NCI-H69 (cell line): Measurements from ENCODE around the gene EFCAB5.
"Not testable (repeated sequence)": the region's sequence is repeated elsewhere in the genome, so short reads cannot be mapped to it uniquely, and the experiment has no call there.

Source experiments
- DNase-seq: peaks from one replicate; lab custom pipeline; 2025; lab: John Stamatoyannopoulos, UW

EFCAB5 gene

GRCh38 chr17:29935909-29936308 lies 5.5 kb upstream of the EFCAB5 start:
- DNase-seq: not testable (repeated sequence)

GRCh38 chr17:29936724-29937123 lies 4.7 kb upstream of the EFCAB5 start:
- no peak for DNase-seq

- DNase-seq: no peak
Measured at GRCh38 chr17:29945281-29945680, 3.8 kb downstream of the EFCAB5 start.

- peak; percentile 21 for DNase-seq
Measured at GRCh38 chr17:29948448-29949215, 7.2 kb downstream of the EFCAB5 start.

GRCh38 chr17:29949696-29950095 lies 8.3 kb downstream of the EFCAB5 start:
- DNase-seq: peak; percentile 92

- peak; percentile 11 for DNase-seq
Measured at GRCh38 chr17:29954405-29954804, 13.0 kb downstream of the EFCAB5 start.

- no peak for DNase-seq
Measured at GRCh38 chr17:29956225-29956624, 14.8 kb downstream of the EFCAB5 start.

- DNase-seq: not testable (repeated sequence)
Measured at GRCh38 chr17:29957488-29957887, 16.1 kb downstream of the EFCAB5 start.

GRCh38 chr17:29958947-29959657 lies 17.7 kb downstream of the EFCAB5 start:
- no peak for DNase-seq

- no peak for DNase-seq
Measured at GRCh38 chr17:29959658-29960337, 18.4 kb downstream of the EFCAB5 start.

GRCh38 chr17:29962656-29963055 lies 21.2 kb downstream of the EFCAB5 start:
- no peak for DNase-seq

GRCh38 chr17:29968271-29968670 lies 26.8 kb downstream of the EFCAB5 start:
- DNase-seq: no peak

- DNase-seq: peak; percentile 88
Measured at GRCh38 chr17:29972277-29972676, 30.8 kb downstream of the EFCAB5 start.

- DNase-seq: no peak
Measured at GRCh38 chr17:29973005-29973404, 31.6 kb downstream of the EFCAB5 start.

- DNase-seq: peak; percentile 50
Measured at GRCh38 chr17:29977836-29978235, 36.4 kb downstream of the EFCAB5 start.

GRCh38 chr17:29980261-29980660 lies 38.8 kb downstream of the EFCAB5 start:
- no peak for DNase-seq

GRCh38 chr17:29982991-29983653 lies 41.7 kb downstream of the EFCAB5 start:
- DNase-seq: no peak

GRCh38 chr17:29996458-29996857 lies 55.0 kb downstream of the EFCAB5 start:
- DNase-seq: no peak

GRCh38 chr17:30000001-30000754 lies 58.7 kb downstream of the EFCAB5 start:
- peak; percentile 21 for DNase-seq

GRCh38 chr17:30000755-30001257 lies 59.4 kb downstream of the EFCAB5 start:
- no peak for DNase-seq

- DNase-seq: no peak
Measured at GRCh38 chr17:30002088-30002487, 60.7 kb downstream of the EFCAB5 start.
